ENCODE measurements around the gene NAALAD2.

DNA sequence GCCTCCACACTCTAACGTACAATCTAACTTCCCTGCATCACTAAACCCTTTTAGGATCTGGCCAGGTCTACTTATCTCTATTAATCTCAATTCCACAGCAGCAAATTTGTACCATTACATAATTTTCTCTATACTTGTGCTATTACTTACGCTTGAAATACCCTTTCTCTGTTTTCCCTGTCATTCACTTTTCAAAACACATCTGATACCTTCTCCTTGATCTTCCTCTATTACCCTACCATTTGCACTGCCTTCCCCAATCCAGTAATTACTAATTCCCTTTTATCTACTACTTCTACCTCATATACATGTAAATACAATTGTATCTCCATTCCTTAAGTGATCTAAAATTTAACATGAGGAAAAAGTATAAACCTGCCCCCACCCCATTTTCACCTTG lies 74.4 kb downstream of the NAALAD2 start:
- TF ChIP-seq, protein P1, sequence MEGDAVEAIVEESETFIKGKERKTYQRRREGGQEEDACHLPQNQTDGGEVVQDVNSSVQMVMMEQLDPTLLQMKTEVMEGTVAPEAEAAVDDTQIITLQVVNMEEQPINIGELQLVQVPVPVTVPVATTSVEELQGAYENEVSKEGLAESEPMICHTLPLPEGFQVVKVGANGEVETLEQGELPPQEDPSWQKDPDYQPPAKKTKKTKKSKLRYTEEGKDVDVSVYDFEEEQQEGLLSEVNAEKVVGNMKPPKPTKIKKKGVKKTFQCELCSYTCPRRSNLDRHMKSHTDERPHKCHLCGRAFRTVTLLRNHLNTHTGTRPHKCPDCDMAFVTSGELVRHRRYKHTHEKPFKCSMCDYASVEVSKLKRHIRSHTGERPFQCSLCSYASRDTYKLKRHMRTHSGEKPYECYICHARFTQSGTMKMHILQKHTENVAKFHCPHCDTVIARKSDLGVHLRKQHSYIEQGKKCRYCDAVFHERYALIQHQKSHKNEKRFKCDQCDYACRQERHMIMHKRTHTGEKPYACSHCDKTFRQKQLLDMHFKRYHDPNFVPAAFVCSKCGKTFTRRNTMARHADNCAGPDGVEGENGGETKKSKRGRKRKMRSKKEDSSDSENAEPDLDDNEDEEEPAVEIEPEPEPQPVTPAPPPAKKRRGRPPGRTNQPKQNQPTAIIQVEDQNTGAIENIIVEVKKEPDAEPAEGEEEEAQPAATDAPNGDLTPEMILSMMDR (IDR thresholded peaks at IDR 0.05; ENCODE audit: insufficient read depth, low read depth, low read length) = no peak
- no peak for TF ChIP-seq EZH2 (IDR thresholded peaks at IDR 0.05; ENCODE audit: insufficient read depth, low read length)

All from astrocyte (in vitro differentiated cells and primary cell).